ENCODE measurements around the gene ZNF280A. TPM values are rescaled to one million over a fixed set of nuclear protein-coding genes. Genes with fewer than 3 reads are reported as not detected.

The ZNF280A gene
- total and polyA plus RNA-seq, 2 donors (not counting 3 experiments of a cell fraction or from before 2014, with no cell fraction given): 0.15 TPM; not detected in 1

DNA sequence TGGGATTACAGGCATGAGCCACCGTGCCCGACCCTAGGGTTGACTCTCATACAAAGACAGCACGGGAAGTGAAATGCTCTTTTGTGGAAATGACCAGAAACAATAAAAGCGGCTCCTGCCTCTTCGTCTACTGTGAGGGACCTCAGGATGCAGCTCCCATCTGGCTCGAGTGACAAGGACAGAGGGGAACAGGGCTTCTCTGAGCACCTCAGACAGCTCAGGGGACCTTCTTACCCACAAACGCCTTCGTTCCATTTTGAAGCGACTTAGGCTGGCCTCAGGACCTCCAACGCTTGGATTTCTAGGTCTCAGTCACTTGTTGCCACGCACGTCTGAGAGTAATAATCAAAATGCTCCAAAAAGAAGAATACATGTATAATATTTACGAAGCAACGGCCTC lies 36.5 kb upstream of the ZNF280A start:
- Histone ChIP-seq H2AFZ (ENCODE audit: low read depth, low read length) (no peak overlapping the region), H3K27ac (ENCODE audit: insufficient read depth, low read depth, low read length) (no peak overlapping the region), H3K9me3 (replicated peaks; ENCODE audit: control insufficient read depth, insufficient read depth, low read length) (no peaks in the 10 kb centered on the region), H3K9me1 (replicated peaks; ENCODE audit: control insufficient read depth, extremely low read depth, insufficient read depth, low read length) (no peaks in the 10 kb centered on the region), H4K20me1 (replicated peaks; ENCODE audit: control insufficient read depth, extremely low read depth, insufficient read depth, low read length) (no peaks in the 10 kb centered on the region), H3K4me3 (replicated peaks in 1 of 3; ENCODE audit: insufficient read depth in 1 of 3, low read depth in 1 of 3, low read length in 3 of 3) (no peak overlapping the region), H3K4me1 (ENCODE audit: control insufficient read depth, extremely low read depth, insufficient read depth, low read length) (no peaks in the 10 kb centered on the region), H3K79me2 (ENCODE audit: control insufficient read depth, insufficient read depth, low read length) (no peaks in the 10 kb centered on the region), H3K4me2 (ENCODE audit: insufficient read depth, low read length) (no peak overlapping the region), H3K9ac (replicated peaks; ENCODE audit: extremely low read depth, insufficient read depth, low read length) (no peak overlapping the region), H3K27me3 (ENCODE audit: control insufficient read depth in 2 of 2, insufficient read depth in 2 of 2, low read length in 2 of 2) (peaks cover 0 to 4% of the 10 kb centered on the region in 2 experiments), H3K36me3 (ENCODE audit: control insufficient read depth in 2 of 2, extremely low read depth in 1 of 2, insufficient read depth in 2 of 2, low read length in 2 of 2) (no peaks in the 10 kb centered on the region)
- dilution Hi-C loops (cut with MboI; ENCODE audit: extremely low pct_ligation_motif_present, low sequenced_read_pairs) (no loop called here), intact Hi-C loops (cut with micrococcal nuclease) (no loop called here)
- BruUV-seq (replicated peaks): no TSS peak
- CTCF ChIA-PET: no interaction called here
- POLR2A ChIA-PET: no interaction called here
- TF ChIP-seq MYC (IDR thresholded peaks at IDR 0.05; ENCODE audit: low read depth, low read length): no peak
- no peak for TF ChIP-seq POLR2AphosphoS5 (IDR thresholded peaks at IDR 0.05; ENCODE audit: insufficient read depth, low read depth, low read length)
- TF ChIP-seq, protein P1, sequence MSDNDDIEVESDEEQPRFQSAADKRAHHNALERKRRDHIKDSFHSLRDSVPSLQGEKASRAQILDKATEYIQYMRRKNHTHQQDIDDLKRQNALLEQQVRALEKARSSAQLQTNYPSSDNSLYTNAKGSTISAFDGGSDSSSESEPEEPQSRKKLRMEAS (IDR thresholded peaks at IDR 0.05; ENCODE audit: insufficient read depth, insufficient read length): no peak
- no peak for TF ChIP-seq JUN (IDR thresholded peaks at IDR 0.05; ENCODE audit: borderline replicate concordance, insufficient read depth, insufficient read length, low read depth)
- TF ChIP-seq EZH2 (IDR thresholded peaks at IDR 0.05; ENCODE audit: borderline replicate concordance, low read depth, low read length, severe bottlenecking): no peak
- no peak for TF ChIP-seq FOS (IDR thresholded peaks at IDR 0.05; ENCODE audit: borderline replicate concordance, insufficient read depth, low read length)
- no peak for TF ChIP-seq POLR2A (IDR thresholded peaks at IDR 0.05; ENCODE audit: low read depth, low read length)
- TF ChIP-seq GATA2 (IDR thresholded peaks at IDR 0.05; ENCODE audit: insufficient read depth, insufficient read length, low read depth, low read length): no peak
- TF ChIP-seq, protein P2, sequence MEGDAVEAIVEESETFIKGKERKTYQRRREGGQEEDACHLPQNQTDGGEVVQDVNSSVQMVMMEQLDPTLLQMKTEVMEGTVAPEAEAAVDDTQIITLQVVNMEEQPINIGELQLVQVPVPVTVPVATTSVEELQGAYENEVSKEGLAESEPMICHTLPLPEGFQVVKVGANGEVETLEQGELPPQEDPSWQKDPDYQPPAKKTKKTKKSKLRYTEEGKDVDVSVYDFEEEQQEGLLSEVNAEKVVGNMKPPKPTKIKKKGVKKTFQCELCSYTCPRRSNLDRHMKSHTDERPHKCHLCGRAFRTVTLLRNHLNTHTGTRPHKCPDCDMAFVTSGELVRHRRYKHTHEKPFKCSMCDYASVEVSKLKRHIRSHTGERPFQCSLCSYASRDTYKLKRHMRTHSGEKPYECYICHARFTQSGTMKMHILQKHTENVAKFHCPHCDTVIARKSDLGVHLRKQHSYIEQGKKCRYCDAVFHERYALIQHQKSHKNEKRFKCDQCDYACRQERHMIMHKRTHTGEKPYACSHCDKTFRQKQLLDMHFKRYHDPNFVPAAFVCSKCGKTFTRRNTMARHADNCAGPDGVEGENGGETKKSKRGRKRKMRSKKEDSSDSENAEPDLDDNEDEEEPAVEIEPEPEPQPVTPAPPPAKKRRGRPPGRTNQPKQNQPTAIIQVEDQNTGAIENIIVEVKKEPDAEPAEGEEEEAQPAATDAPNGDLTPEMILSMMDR (IDR thresholded peaks at IDR 0.05; ENCODE audit: extremely low read depth in 1 of 2, insufficient read depth in 1 of 2, low read depth in 1 of 2, low read length in 2 of 2): no peak
- FAIRE-seq (no peak), DNase-seq (ENCODE audit: low read depth, low spot score) (no peak)
